Bronchial epithelial cell (primary cell): ENCODE results near the gene SRD5A1. TPM values are rescaled to one million over a fixed set of nuclear protein-coding genes. Genes with fewer than 3 reads are reported as not detected.

Experiments used
- DNase-seq: peaks from one replicate; pipeline ENCODE4 v3.0.0-alpha.2; 2010; ENCODE audit warnings: low read depth
- FAIRE-seq: peaks from 2 replicates; lab custom pipeline; 2011; peaks lifted over from hg19 to GRCh38; lab: Jason Lieb, UNC
- H3K27me3 ChIP-seq: 2 replicates; pipeline ENCODE4 v1.5.1; 2011; ENCODE audit warnings: low read length; ENCODE audit not compliant: control insufficient read depth, insufficient read depth
- H3K36me3 ChIP-seq: 2 replicates; pipeline ENCODE4 v1.5.1; 2011; ENCODE audit warnings: low read length; ENCODE audit not compliant: control insufficient read depth, insufficient read depth
- H3K4me3 ChIP-seq: 2 replicates; pipeline ENCODE4 v1.5.1; 2011; ENCODE audit warnings: mild to moderate bottlenecking, low read depth, low read length, control low read depth
- total RNA-seq: library from RNA; depleted of rRNA; stranded (reverse); fragments of >200 nt; gene quantifications from 2 replicates; pipeline ENCODE4 v1.2.1, GENCODE V29; 2014
- TF ChIP-seq, protein P1 (sequence below): IDR thresholded peaks from 2 replicates; pipeline ENCODE4 v1.5.1; 2011; ENCODE audit warnings: mild to moderate bottlenecking, moderate library complexity, low read length, control low read depth, inconsistent platforms; ENCODE audit not compliant: insufficient read depth, severe bottlenecking

SRD5A1 gene
- total RNA-seq, 1 donor from 2014 or later: 24.0 TPM

DNA sequence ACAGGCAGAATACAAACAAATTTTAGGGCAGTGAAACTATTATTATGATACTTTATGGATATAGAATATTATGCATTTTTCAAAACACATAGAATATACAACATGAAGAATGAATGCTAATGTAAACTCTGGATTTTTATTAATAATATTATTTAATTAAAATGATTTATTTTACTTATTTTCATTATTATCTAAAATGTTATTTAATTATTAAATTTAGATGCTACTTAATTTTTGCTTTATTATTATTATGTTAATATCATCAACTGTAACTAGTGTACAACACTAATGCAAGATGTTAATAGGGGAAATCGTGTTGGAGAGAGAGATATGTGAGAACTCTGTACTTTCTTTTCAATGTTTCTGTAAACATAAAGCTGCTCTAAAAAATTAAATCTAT lies 40.7 kb downstream of the SRD5A1 start:
- FAIRE-seq (no peak), DNase-seq (no peak)
- TF ChIP-seq, protein P1, sequence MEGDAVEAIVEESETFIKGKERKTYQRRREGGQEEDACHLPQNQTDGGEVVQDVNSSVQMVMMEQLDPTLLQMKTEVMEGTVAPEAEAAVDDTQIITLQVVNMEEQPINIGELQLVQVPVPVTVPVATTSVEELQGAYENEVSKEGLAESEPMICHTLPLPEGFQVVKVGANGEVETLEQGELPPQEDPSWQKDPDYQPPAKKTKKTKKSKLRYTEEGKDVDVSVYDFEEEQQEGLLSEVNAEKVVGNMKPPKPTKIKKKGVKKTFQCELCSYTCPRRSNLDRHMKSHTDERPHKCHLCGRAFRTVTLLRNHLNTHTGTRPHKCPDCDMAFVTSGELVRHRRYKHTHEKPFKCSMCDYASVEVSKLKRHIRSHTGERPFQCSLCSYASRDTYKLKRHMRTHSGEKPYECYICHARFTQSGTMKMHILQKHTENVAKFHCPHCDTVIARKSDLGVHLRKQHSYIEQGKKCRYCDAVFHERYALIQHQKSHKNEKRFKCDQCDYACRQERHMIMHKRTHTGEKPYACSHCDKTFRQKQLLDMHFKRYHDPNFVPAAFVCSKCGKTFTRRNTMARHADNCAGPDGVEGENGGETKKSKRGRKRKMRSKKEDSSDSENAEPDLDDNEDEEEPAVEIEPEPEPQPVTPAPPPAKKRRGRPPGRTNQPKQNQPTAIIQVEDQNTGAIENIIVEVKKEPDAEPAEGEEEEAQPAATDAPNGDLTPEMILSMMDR: no peak

DNA sequence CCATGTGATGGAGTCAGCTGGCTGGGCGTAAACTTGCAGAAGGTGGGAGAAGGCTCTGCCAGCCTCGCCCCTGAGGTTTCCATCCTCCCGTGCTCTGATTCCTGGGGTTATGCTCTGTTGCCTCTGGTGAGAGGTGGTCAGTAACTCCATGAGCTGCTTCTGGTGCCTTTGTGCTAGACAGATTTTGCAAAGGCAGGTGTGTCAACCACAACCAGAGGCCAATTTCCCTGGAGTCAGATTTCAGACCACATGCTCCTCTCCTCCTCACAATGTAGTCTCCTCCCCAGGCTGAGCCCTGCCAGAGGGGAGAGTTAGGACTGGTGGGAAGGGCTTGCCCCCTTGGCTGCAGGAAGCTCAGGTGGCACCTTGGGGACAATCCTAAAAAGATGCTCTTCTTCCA lies 41.2 kb downstream of the SRD5A1 start:
- FAIRE-seq (no peak), DNase-seq (no peak)
- TF ChIP-seq, protein P1: no peak
- no peak overlapping the region for H3K4me3 ChIP-seq
- H3K27me3 ChIP-seq: no peaks in the 10 kb centered on the region
- H3K36me3 ChIP-seq: peaks cover 7% of the 10 kb centered on the region

More for the DNA sequence above, 40.7 kb downstream of the SRD5A1 start:
- H3K4me3 ChIP-seq: no peak overlapping the region
- H3K27me3 ChIP-seq: no peaks in the 10 kb centered on the region
- peaks cover 7% of the 10 kb centered on the region for H3K36me3 ChIP-seq

DNA sequence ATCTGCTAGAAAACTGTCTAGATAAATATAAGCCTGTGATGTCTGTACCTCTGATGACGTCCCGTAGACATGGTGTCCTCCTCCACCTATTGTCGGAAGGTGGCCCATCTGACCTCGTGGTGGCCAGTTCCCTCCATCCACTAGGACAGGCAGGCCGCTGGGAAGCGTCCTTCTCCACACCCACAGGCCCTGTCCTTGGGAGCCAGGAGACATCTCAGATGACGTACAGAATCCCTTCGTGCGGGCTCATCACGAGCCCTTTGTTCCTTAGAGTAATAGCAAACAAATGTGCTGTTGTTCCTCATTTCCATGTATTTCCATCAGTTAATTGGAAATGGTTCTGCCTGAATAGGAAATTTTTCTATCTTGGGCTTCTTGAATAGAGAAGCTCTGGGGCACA lies 41.6 kb downstream of the SRD5A1 start:
- Histone ChIP-seq H3K36me3 (peaks cover 5% of the 10 kb centered on the region), H3K27me3 (no peaks in the 10 kb centered on the region), H3K4me3 (no peak overlapping the region)
- TF ChIP-seq, protein P1: no peak
- no peak for FAIRE-seq
- DNase-seq: no peak

DNA sequence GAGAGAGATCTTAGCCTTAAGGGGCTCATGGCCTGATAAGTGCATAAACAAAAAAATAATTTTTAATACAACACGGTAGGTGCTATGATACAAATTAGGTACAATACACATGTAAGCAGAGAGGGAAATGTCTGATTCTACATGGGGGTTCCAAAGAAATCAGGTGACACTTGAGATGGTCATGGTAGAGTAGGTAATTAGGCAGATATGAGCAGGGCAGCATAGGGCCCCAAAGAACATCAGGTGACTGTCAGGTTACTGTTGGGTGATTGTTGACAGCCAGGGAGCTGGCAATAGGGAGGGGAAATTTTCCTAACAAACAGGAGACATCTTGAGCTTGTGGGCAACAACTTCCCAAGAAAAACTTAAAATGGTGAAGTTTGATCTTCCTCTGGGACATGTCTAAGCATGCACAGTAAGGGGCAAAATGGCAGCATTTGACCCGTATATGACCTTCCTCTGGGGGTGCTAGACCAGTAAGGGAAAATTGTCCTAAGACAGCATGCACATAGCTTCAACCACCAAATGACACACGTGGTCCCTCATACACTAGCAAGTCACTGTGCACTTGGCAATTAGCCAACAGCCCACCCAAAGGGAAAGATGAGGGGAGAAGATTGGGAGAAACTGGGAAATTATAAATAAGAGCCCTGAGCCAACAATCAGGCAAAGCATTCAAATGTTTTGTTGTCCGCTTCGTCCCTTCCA lies 42.7 kb downstream of the SRD5A1 start:
- Histone ChIP-seq H3K36me3 (no peaks in the 10 kb centered on the region), H3K27me3 (no peaks in the 10 kb centered on the region), H3K4me3 (no peak overlapping the region)
- FAIRE-seq (no peak), DNase-seq (no peak)
- TF ChIP-seq, protein P1: peak; percentile 14

DNA sequence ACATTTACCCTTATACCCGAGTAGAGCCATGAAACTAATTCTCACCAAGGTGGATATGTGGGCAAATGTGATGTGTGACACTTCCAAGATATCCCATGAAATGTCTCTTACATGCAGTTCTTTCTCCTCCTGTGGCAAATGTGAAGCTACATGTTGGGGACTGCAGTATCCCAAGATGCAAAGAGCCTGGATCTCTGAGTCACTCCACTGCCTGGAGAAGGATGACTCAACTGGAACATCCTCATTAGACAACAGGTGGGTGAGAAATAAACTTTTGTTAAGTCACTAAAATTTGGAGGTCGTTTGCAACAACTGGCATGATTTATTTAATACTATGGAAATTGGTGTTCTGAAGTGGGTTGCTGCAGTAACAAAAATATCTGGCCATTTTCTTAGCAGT lies 43.5 kb downstream of the SRD5A1 start:
- FAIRE-seq (no peak), DNase-seq (peak; percentile 78)
- TF ChIP-seq, protein P1: no peak
- Histone ChIP-seq H3K36me3 (no peaks in the 10 kb centered on the region), H3K4me3 (no peak overlapping the region), H3K27me3 (no peaks in the 10 kb centered on the region)

DNA sequence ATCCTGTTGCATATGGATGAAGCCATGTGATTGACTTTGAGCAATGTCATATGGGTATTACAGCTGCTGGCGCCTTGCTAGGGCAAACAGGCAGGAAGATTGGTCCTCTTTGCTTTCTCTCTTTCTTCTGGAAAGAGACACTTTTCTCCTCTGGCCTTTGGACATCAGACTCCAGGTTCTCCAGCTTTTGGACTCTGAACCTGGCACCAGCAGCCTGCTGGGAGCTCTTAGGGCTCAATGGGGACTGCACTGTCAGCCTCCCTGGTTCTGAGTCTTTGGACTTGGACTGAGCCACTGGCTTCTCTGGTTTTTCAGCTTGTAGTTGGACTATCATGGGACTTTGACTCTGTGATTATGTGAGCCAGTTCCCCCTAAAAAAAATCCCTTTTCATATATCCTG lies 45.1 kb downstream of the SRD5A1 start:
- FAIRE-seq (no peak), DNase-seq (no peak)
- H3K4me3 ChIP-seq: no peak overlapping the region
- H3K36me3 ChIP-seq: no peaks in the 10 kb centered on the region
- no peaks in the 10 kb centered on the region for H3K27me3 ChIP-seq
- TF ChIP-seq, protein P1: no peak
